ENCODE results near the gene SLC7A8. TPM values are rescaled to one million over a fixed set of nuclear protein-coding genes. Genes with fewer than 3 reads are reported as not detected.

SLC7A8 gene
- total and polyA plus RNA-seq, 9 donors = 45.9 to 161 (median 95.4) TPM

- 67 to 74% (median 74%) methylated on average over 1 of the region's 1 CpG for WGBS, 3 donors
- TF ChIP-seq CTCF (IDR thresholded peaks at IDR 0.05) (no peak), POLR2A (IDR thresholded peaks at IDR 0.05) (no peak), EP300 (IDR thresholded peaks at IDR 0.05) (no peak)
- DNase-seq = no peak
- no peaks in the 10 kb centered on the region for H3K36me3 ChIP-seq
- intact Hi-C loops (cut with DNase I) = no loop called here
- H3K4me1 ChIP-seq (ENCODE audit: insufficient read depth) = no peaks in the 10 kb centered on the region
- no peak overlapping the region for H3K27ac ChIP-seq
- no peaks in the 10 kb centered on the region for H3K27me3 ChIP-seq
- no peaks in the 10 kb centered on the region for H3K9me3 ChIP-seq
- no peak overlapping the region for H3K4me3 ChIP-seq
Measured at GRCh38 chr14:23080474-23080873, 103.0 kb downstream of the SLC7A8 start.

- Histone ChIP-seq H3K27ac (no peak overlapping the region), H3K9me3 (no peaks in the 10 kb centered on the region), H3K4me1 (ENCODE audit: insufficient read depth) (no peaks in the 10 kb centered on the region), H3K4me3 (no peak overlapping the region), H3K27me3 (no peaks in the 10 kb centered on the region), H3K36me3 (no peaks in the 10 kb centered on the region)
- TF ChIP-seq POLR2A (IDR thresholded peaks at IDR 0.05) (no peak), EP300 (IDR thresholded peaks at IDR 0.05) (no peak)
- 75 to 80% (median 80%) methylated on average over 2 of the region's 2 CpGs for WGBS, 3 donors
- intact Hi-C loops (cut with DNase I) = no loop called here
- DNase-seq = no peak
Measured at GRCh38 chr14:23079716-23080115, 103.7 kb downstream of the SLC7A8 start.

GRCh38 chr14:23078692-23079116 is 104.8 kb downstream of the SLC7A8 start:
- H3K36me3 ChIP-seq = no peaks in the 10 kb centered on the region
- no peaks in the 10 kb centered on the region for H3K9me3 ChIP-seq
- intact Hi-C loops (cut with DNase I) = no loop called here
- H3K4me3 ChIP-seq = no peak overlapping the region
- WGBS, 3 donors = 6 to 14% (median 7%) methylated on average over 2 of the region's 2 CpGs
- TF ChIP-seq CTCF (IDR thresholded peaks at IDR 0.05) (no peak), POLR2A (IDR thresholded peaks at IDR 0.05) (no peak), EP300 (IDR thresholded peaks at IDR 0.05) (no peak)
- H3K4me1 ChIP-seq (ENCODE audit: insufficient read depth) = no peaks in the 10 kb centered on the region
- peak in 2 of 5 donors; percentile 55 to 64 for DNase-seq
- H3K27ac ChIP-seq = no peak overlapping the region
- H3K27me3 ChIP-seq = no peaks in the 10 kb centered on the region

- no peaks in the 10 kb centered on the region for H3K4me1 ChIP-seq (ENCODE audit: insufficient read depth)
- H3K4me3 ChIP-seq = no peak overlapping the region
- no peaks in the 10 kb centered on the region for H3K9me3 ChIP-seq
- H3K36me3 ChIP-seq = no peaks in the 10 kb centered on the region
- no peaks in the 10 kb centered on the region for H3K27me3 ChIP-seq
- TF ChIP-seq CTCF (IDR thresholded peaks at IDR 0.05) (no peak), EP300 (IDR thresholded peaks at IDR 0.05) (no peak), POLR2A (IDR thresholded peaks at IDR 0.05) (no peak)
- no peak overlapping the region for H3K27ac ChIP-seq
- intact Hi-C loops (cut with DNase I) = no loop called here
- DNase-seq = no peak
- WGBS, 3 donors = 76 to 85% (median 82%) methylated on average over 5 of the region's 5 CpGs
Measured at GRCh38 chr14:23077962-23078361, 105.5 kb downstream of the SLC7A8 start.

- Histone ChIP-seq H3K36me3 (no peaks in the 10 kb centered on the region), H3K9me3 (no peaks in the 10 kb centered on the region), H3K27ac (no peak overlapping the region), H3K4me1 (ENCODE audit: insufficient read depth) (peaks cover 5% of the 10 kb centered on the region), H3K27me3 (no peaks in the 10 kb centered on the region), H3K4me3 (no peak overlapping the region)
- WGBS, 3 donors = 60 to 65% (median 61%) methylated on average over 5 of the region's 5 CpGs
- no peak for DNase-seq
- TF ChIP-seq CTCF (IDR thresholded peaks at IDR 0.05) (peak in 2 of 3 donors; percentile 9 to 14), EP300 (IDR thresholded peaks at IDR 0.05) (no peak)
- intact Hi-C loops (cut with DNase I) = no loop called here
Measured at GRCh38 chr14:23076785-23077408, 106.6 kb downstream of the SLC7A8 start.
